Upper lobe of left lung (tissue), 4 donors: ENCODE results near the gene FRK.

Experiments
- CTCF ChIP-seq, 6 experiments: fragments of 450-650 bp in 4 of 6; fragments of 200-600 bp in 2 of 6; sonication (generic) in 2 of 6; IDR thresholded peaks; one replicate each; pipeline ENCODE4 v1.5.1; 2016 to 2019; ENCODE audit warnings: antibody characterized with exemption in 6 of 6
- POLR2AphosphoS5 ChIP-seq, 2 donors: sonication (generic); formaldehyde crosslinking; IDR thresholded peaks; one replicate each; pipeline ENCODE4 v1.5.1; 2017; ENCODE audit warnings: antibody characterized with exemption in 2 of 2

GRCh38 chr6:115885636-115886366, 174.9 kb downstream of the FRK start:
- TF ChIP-seq CTCF (IDR thresholded peaks at IDR 0.05) (no peak), POLR2AphosphoS5 (IDR thresholded peaks at IDR 0.05) (no peak)
